Heart right ventricle (tissue), 16 donors: ENCODE measurements around the gene ZXDC. TPM values are rescaled to one million over a fixed set of nuclear protein-coding genes. Genes with fewer than 3 reads are reported as not detected.

ENCODE experiments used
- ATAC-seq, 8 donors: fragments of 200-7000 bp; cut with Tn5 transposase; one replicate each; pipeline ENCODE4 v1.9.1; 2020; ENCODE audit warnings: mild to moderate bottlenecking in 8 of 8, moderate library complexity in 8 of 8, moderate number of reproducible peaks in 1 of 8
- DNase-seq, 2 donors: peaks; one replicate each; pipeline ENCODE4 v3.0.0-alpha.2; 2020
- H3K27ac ChIP-seq, 10 donors: fragments of 200-600 bp; sonication (generic) in 2 of 10; one replicate each; pipeline versions ENCODE4 v1.5.0 to v1.8.0; 2020 to 2022; ENCODE audit warnings: mild to moderate bottlenecking in 3 of 10
- H3K27me3 ChIP-seq, 7 donors: fragments of 200-600 bp; one replicate each; pipeline ENCODE4 v1.8.0; 2021 to 2022; ENCODE audit warnings: mild to moderate bottlenecking in 2 of 7
- H3K36me3 ChIP-seq, 9 donors: fragments of 200-600 bp; sonication (generic) in 1 of 9; one replicate each; pipeline versions ENCODE4 v1.5.0 to v1.8.0; 2020 to 2022; ENCODE audit warnings: mild to moderate bottlenecking in 2 of 9
- H3K4me1 ChIP-seq, 9 donors: fragments of 200-600 bp; sonication (generic) in 1 of 9; one replicate each; pipeline versions ENCODE4 v1.5.0 to v1.8.0; 2020 to 2022; ENCODE audit warnings: mild to moderate bottlenecking in 4 of 9
- H3K4me3 ChIP-seq, 10 donors: fragments of 200-600 bp; sonication (generic) in 2 of 10; one replicate each; pipeline versions ENCODE4 v1.5.0 to v1.8.0; 2020 to 2022; ENCODE audit warnings: mild to moderate bottlenecking in 7 of 10, moderate library complexity in 2 of 10
- H3K9me3 ChIP-seq, 11 donors: fragments of 200-600 bp in 10 of 11; sonication (generic) in 2 of 11; one replicate each; pipeline versions ENCODE4 v1.5.0 to v1.8.0; 2013 to 2022; ENCODE audit warnings: mild to moderate bottlenecking in 2 of 11, control low read depth in 1 of 11, moderate library complexity in 1 of 11
- CTCF ChIP-seq, 9 donors: fragments of 200-600 bp; sonication (generic) in 2 of 9; IDR thresholded peaks; one replicate each; pipeline versions ENCODE4 v1.5.0 to v1.8.0; 2021 to 2022; ENCODE audit warnings: antibody characterized with exemption in 9 of 9, mild to moderate bottlenecking in 5 of 9, moderate library complexity in 1 of 9
- WGBS, 2 donors: extraction: QIAGEN DNeasy Blood & Tissue Kit; methylation state at CpG; one replicate each; pipeline ENCODE4 v1.1.7; 2013; ENCODE audit warnings: inconsistent platforms in 1 of 2; 5-methylcytosine and 5-hydroxymethylcytosine counted together
- intact Hi-C, 10 donors: fragments of 100-400 bp; cut with DNase I; formaldehyde crosslinking; loops; one replicate each; pipeline versions ENCODE4 v1.11.1 to v1.14.2; 2022
- polyA plus RNA-seq, 2 donors: library from polyadenylated mRNA; stranded (reverse); fragments of 200-250 nt; gene quantifications; one replicate each; pipeline ENCODE4 v1.2.3, GENCODE V29; 2013
- total RNA-seq, 10 donors: library from RNA; stranded (reverse); fragmentation: NEBNext Ultra II Directional in 3 of 10; extraction: Animal tissue kit (Norgen Biotek cat#: 25700) in 3 of 10; gene quantifications; one replicate each; pipeline versions ENCODE4 v1.2.1 to v1.2.4, GENCODE V29; 2021 to 2023
- donor health status: Arrhythmogenic right ventricular cardiomyopathy.
- donor health status: ischemic (EF 13 %, LVEDD 7.1; RV severe dilation, severe dysfunction).
- donor health status: healthy with polysubstance abuse.
- donor health status: DM: no; HTN: yes; CAD: no.
- donor health status: DM: no; HTN: no; CAD: no.
- donor health status: ischemic (EF 25% LVEDD 6.9; RV normal size, moderate dysfunction).
- donor health status: ischemic (EF 25% LVEDD 5.7; RV mildly dilated, moderate dysfunction).
- donor health status: healthy.
- donor health status: DM: yes; HTN: yes; CAD: no.
- donor health status: Ischemic cardiomyopathy.
- donor health status: ischemic (EF 35%, LVEDD 5.7; RV mildly dilated, moderate dysfunction).
- donor health status: nonischemic (EF 11% LVEDD 7.7; RV severe dilation, severe dysfunction).
- donor health status: DM: yes; HTN: yes; CAD: no.
- donor health status: PGD.
- donor health status: ischemic (EF 29% LVEDD 5.4; RV normal size, mild dysfunction).
- donor health status: nonischemic (EF 23%, LVEDD 6.1; RV moderate dilation, normal function).

The ZXDC gene
- total and polyA plus RNA-seq, 12 donors: 6.6 to 25.4 (median 19.4) TPM

- H3K27ac ChIP-seq: no peak overlapping the region
- peaks cover 0 to 79% (median 19%) of the 10 kb centered on the region in 9 donors for H3K36me3 ChIP-seq
- 95 to 96% methylated on average over 9 of the region's 9 CpGs for WGBS, 2 donors
- intact Hi-C loops: no loop called here
- ATAC-seq (no peak), DNase-seq (no peak)
- H3K27me3 ChIP-seq: no peaks in the 10 kb centered on the region
- H3K9me3 ChIP-seq: no peaks in the 10 kb centered on the region
- H3K4me1 ChIP-seq: peaks cover 0 to 20% (median 2%) of the 10 kb centered on the region in 9 donors
- no peak overlapping the region for H3K4me3 ChIP-seq
- TF ChIP-seq CTCF (IDR thresholded peaks at IDR 0.05): no peak
Observed at GRCh38 chr3:126440709-126440995, 35.0 kb downstream of the ZXDC start.

GRCh38 chr3:126439968-126440708 lies 35.6 kb downstream of the ZXDC start:
- Histone ChIP-seq H3K36me3 (peaks cover 0 to 85% (median 19%) of the 10 kb centered on the region in 9 donors), H3K27me3 (no peaks in the 10 kb centered on the region), H3K4me1 (peaks cover 0 to 17% (median 0%) of the 10 kb centered on the region in 9 donors), H3K27ac (no peak overlapping the region), H3K9me3 (no peaks in the 10 kb centered on the region), H3K4me3 (no peak overlapping the region)
- ATAC-seq (no peak), DNase-seq (no peak)
- WGBS, 2 donors: 95 to 96% methylated on average over 12 of the region's 12 CpGs
- intact Hi-C loops: no loop called here
- no peak for TF ChIP-seq CTCF (IDR thresholded peaks at IDR 0.05)

GRCh38 chr3:126439346-126439967 lies 36.2 kb downstream of the ZXDC start:
- H3K27me3 ChIP-seq: no peaks in the 10 kb centered on the region
- H3K27ac ChIP-seq: no peak overlapping the region
- TF ChIP-seq CTCF (IDR thresholded peaks at IDR 0.05): no peak
- no peaks in the 10 kb centered on the region for H3K9me3 ChIP-seq
- intact Hi-C loops: no loop called here
- H3K4me3 ChIP-seq: no peak overlapping the region
- no peak for DNase-seq
- 91 to 95% methylated on average over 15 of the region's 15 CpGs for WGBS, 2 donors
- H3K4me1 ChIP-seq: peaks cover 0 to 14% (median 0%) of the 10 kb centered on the region in 9 donors
- ATAC-seq: no peak
- peaks cover 0 to 91% (median 19%) of the 10 kb centered on the region in 9 donors for H3K36me3 ChIP-seq

GRCh38 chr3:126438746-126439145 lies 36.9 kb downstream of the ZXDC start:
- TF ChIP-seq CTCF (IDR thresholded peaks at IDR 0.05): no peak
- DNase-seq (no peak), ATAC-seq (no peak)
- peaks cover 0 to 85% (median 19%) of the 10 kb centered on the region in 9 donors for H3K36me3 ChIP-seq
- intact Hi-C loops: no loop called here
- H3K27ac ChIP-seq: no peak overlapping the region
- H3K9me3 ChIP-seq: no peaks in the 10 kb centered on the region
- H3K4me1 ChIP-seq: peaks cover 0 to 14% (median 3%) of the 10 kb centered on the region in 9 donors
- no peaks in the 10 kb centered on the region for H3K27me3 ChIP-seq
- WGBS, 2 donors: 95 to 96% methylated on average over 10 of the region's 10 CpGs
- H3K4me3 ChIP-seq: no peak overlapping the region
